HG03045 (cell line): ENCODE results near the gene CFAP57.

Experiments used
- ATAC-seq: cut with Tn5 transposase; IDR thresholded peaks from one replicate; pipeline ENCODE4 v1.9.1; 2021; ENCODE audit warnings: mild to moderate bottlenecking, moderate library complexity; ENCODE audit not compliant: unreplicated experiment

The CFAP57 gene

GRCh38 chr1:43253173-43253572, 81.0 kb downstream of the CFAP57 start:
- no peak for ATAC-seq

- no peak for ATAC-seq
Observed at GRCh38 chr1:43253876-43254275, 81.7 kb downstream of the CFAP57 start.

GRCh38 chr1:43255438-43256210, 83.5 kb downstream of the CFAP57 start:
- no peak for ATAC-seq

GRCh38 chr1:43256675-43257570, 84.8 kb downstream of the CFAP57 start:
- no peak for ATAC-seq

- ATAC-seq: no peak
Observed at GRCh38 chr1:43258370-43258769, 86.2 kb downstream of the CFAP57 start.

- ATAC-seq: no peak
Observed at GRCh38 chr1:43265431-43265830, 93.3 kb downstream of the CFAP57 start.

- no peak for ATAC-seq
Observed at GRCh38 chr1:43266881-43267280, 94.8 kb downstream of the CFAP57 start.

GRCh38 chr1:43267291-43267805, 95.2 kb downstream of the CFAP57 start:
- no peak for ATAC-seq

GRCh38 chr1:43267818-43268425, 95.8 kb downstream of the CFAP57 start:
- ATAC-seq: no peak

GRCh38 chr1:43269627-43270375, 97.7 kb downstream of the CFAP57 start, which contains the start of gene TMEM125:
Gene TMEM125 (plus strand): TSS chr1:43269983. CDS start chr1:43272723, 2,740 bp downstream.
- ATAC-seq: no peak

GRCh38 chr1:43270421-43271095, 98.4 kb downstream of the CFAP57 start:
- no peak for ATAC-seq

- ATAC-seq: no peak
Observed at GRCh38 chr1:43271186-43272118, 99.3 kb downstream of the CFAP57 start.

GRCh38 chr1:43272161-43272560, 100.0 kb downstream of the CFAP57 start:
- ATAC-seq: no peak

GRCh38 chr1:43272576-43273571, 100.7 kb downstream of the CFAP57 start:
- ATAC-seq: no peak

- no peak for ATAC-seq
Observed at GRCh38 chr1:43273708-43274107, 101.6 kb downstream of the CFAP57 start.

GRCh38 chr1:43274125-43274803, 102.1 kb downstream of the CFAP57 start:
- no peak for ATAC-seq

GRCh38 chr1:43274804-43275180, 102.7 kb downstream of the CFAP57 start:
- ATAC-seq: no peak
